GM20431 (cell line): Measurements from ENCODE around the gene FAM47E.
"Not testable (repeated sequence)": the region's sequence is repeated elsewhere in the genome, so short reads cannot be mapped to it uniquely, and the experiment has no call there.

ENCODE experiments used
- in situ Hi-C: fragments of 300-500 bp; cut with MseI, MboI; formaldehyde crosslinking; loops from one replicate; pipeline ENCODE4 v1.15.0; 2020; ENCODE audit warnings: low sequenced_read_pairs; ENCODE audit not compliant: unreplicated experiment

The FAM47E gene

GRCh38 chr4:76265631-76266218, 14.2 kb downstream of the FAM47E start:
- in situ Hi-C loops: no loop called here

- in situ Hi-C loops: no loop called here
Measured at GRCh38 chr4:76266627-76267026, 15.1 kb downstream of the FAM47E start.

GRCh38 chr4:76267811-76268210, 16.3 kb downstream of the FAM47E start:
- in situ Hi-C loops: no loop called here

GRCh38 chr4:76270244-76271175, 19.0 kb downstream of the FAM47E start:
- in situ Hi-C loops: no loop called here

GRCh38 chr4:76271248-76271647, 19.7 kb downstream of the FAM47E start:
- in situ Hi-C loops: no loop called here

- in situ Hi-C loops: no loop called here
Measured at GRCh38 chr4:76272073-76272472, 20.6 kb downstream of the FAM47E start.

GRCh38 chr4:76272582-76272981, 21.1 kb downstream of the FAM47E start:
- in situ Hi-C loops: no loop called here

- in situ Hi-C loops: no loop called here
Measured at GRCh38 chr4:76272999-76273398, 21.5 kb downstream of the FAM47E start.

GRCh38 chr4:76275486-76276124, 24.1 kb downstream of the FAM47E start:
- in situ Hi-C loops: no loop called here

GRCh38 chr4:76276813-76277212, 25.3 kb downstream of the FAM47E start:
- in situ Hi-C loops: no loop called here

- in situ Hi-C loops: no loop called here
Measured at GRCh38 chr4:76277667-76278066, 26.1 kb downstream of the FAM47E start.

- in situ Hi-C loops: no loop called here
Measured at GRCh38 chr4:76278583-76278982, 27.1 kb downstream of the FAM47E start.

- in situ Hi-C loops: no loop called here
Measured at GRCh38 chr4:76279462-76279861, 27.9 kb downstream of the FAM47E start.

- in situ Hi-C loops: no loop called here
Measured at GRCh38 chr4:76280488-76281441, 29.2 kb downstream of the FAM47E start.

GRCh38 chr4:76281594-76281993, 30.1 kb downstream of the FAM47E start:
- in situ Hi-C loops: not testable (repeated sequence)

GRCh38 chr4:76282941-76283689, 31.6 kb downstream of the FAM47E start:
- in situ Hi-C loops: no loop called here

GRCh38 chr4:76283900-76284299, 32.4 kb downstream of the FAM47E start:
- in situ Hi-C loops: no loop called here

GRCh38 chr4:76287811-76288210, 36.3 kb downstream of the FAM47E start:
- in situ Hi-C loops: not testable (repeated sequence)

- in situ Hi-C loops: no loop called here
Measured at GRCh38 chr4:76292730-76293129, 41.2 kb downstream of the FAM47E start.
